Measurements from ENCODE around the gene PTEN.
"Not testable (repeated sequence)": the region's sequence is repeated elsewhere in the genome, so short reads cannot be mapped to it uniquely, and the experiment has no call there.

Gene PTEN

GRCh38 chr10:87846023-87846422 lies 17.4 kb upstream of the PTEN start:
- peak; percentile 54 for DNase-seq

GRCh38 chr10:87846711-87847110 lies 16.7 kb upstream of the PTEN start:
- not testable (repeated sequence) for DNase-seq

GRCh38 chr10:87847550-87847949 lies 15.9 kb upstream of the PTEN start:
- DNase-seq, result no peak

- no peak for DNase-seq
Observed at GRCh38 chr10:87849001-87849400, 14.4 kb upstream of the PTEN start.

- DNase-seq, result peak; percentile 61
Observed at GRCh38 chr10:87850742-87851205, 12.7 kb upstream of the PTEN start.

GRCh38 chr10:87852089-87852488 lies 11.3 kb upstream of the PTEN start:
- DNase-seq, result no peak

GRCh38 chr10:87855247-87855646 lies 8.2 kb upstream of the PTEN start:
- not testable (repeated sequence) for DNase-seq

- DNase-seq, result not testable (repeated sequence)
Observed at GRCh38 chr10:87855665-87856064, 7.8 kb upstream of the PTEN start.

- peak; percentile 28 for DNase-seq
Observed at GRCh38 chr10:87860156-87860795, 3.1 kb upstream of the PTEN start.

- DNase-seq, result no peak
Observed at GRCh38 chr10:87860816-87861403, 2.5 kb upstream of the PTEN start.

GRCh38 chr10:87861566-87861952 lies 1.9 kb upstream of the PTEN start:
- DNase-seq, result no peak

- peak; percentile 41 for DNase-seq
Observed at GRCh38 chr10:87861953-87862678, 1.3 kb upstream of the PTEN start.

- peak; percentile 62 for DNase-seq
Observed at GRCh38 chr10:87862679-87863052, 759 bp upstream of the PTEN start.

- DNase-seq, result not testable (repeated sequence)
Observed at GRCh38 chr10:87863951-87864495, 598 bp downstream of the PTEN start.

GRCh38 chr10:87864496-87865059 lies 1.2 kb downstream of the PTEN start:
- no peak for DNase-seq

GRCh38 chr10:87865241-87865881 lies 1.9 kb downstream of the PTEN start:
- DNase-seq, result no peak

- DNase-seq, result no peak
Observed at GRCh38 chr10:87866412-87866974, 3.1 kb downstream of the PTEN start.

GRCh38 chr10:87867453-87867852 lies 4.0 kb downstream of the PTEN start:
- DNase-seq, result no peak

GRCh38 chr10:87868277-87868676 lies 4.9 kb downstream of the PTEN start:
- no peak for DNase-seq

- not testable (repeated sequence) for DNase-seq
Observed at GRCh38 chr10:87869139-87869538, 5.7 kb downstream of the PTEN start.

- DNase-seq, result no peak
Observed at GRCh38 chr10:87869773-87870551, 6.5 kb downstream of the PTEN start.

- no peak for DNase-seq
Observed at GRCh38 chr10:87872828-87873227, 9.4 kb downstream of the PTEN start.
